ES-I3 (cell line): ENCODE measurements around the gene KLHL17.
"Not testable (repeated sequence)": the region's sequence is repeated elsewhere in the genome, so short reads cannot be mapped to it uniquely, and the experiment has no call there.

Experiments used
- H3K36me3 ChIP-seq: 2 replicates; pipeline ENCODE4 v1.6.1; 2013; ENCODE audit warnings: mild to moderate bottlenecking, low read length, control low read depth, moderate library complexity; ENCODE audit not compliant: insufficient read depth
- H3K4me1 ChIP-seq: 2 replicates; pipeline ENCODE4 v1.6.1; 2013; ENCODE audit warnings: mild to moderate bottlenecking, control low read depth, low read length; ENCODE audit not compliant: insufficient read depth
- H3K9ac ChIP-seq: 2 replicates; pipeline ENCODE4 v1.6.1; 2013; ENCODE audit warnings: low read depth, mild to moderate bottlenecking, low read length, moderate library complexity
- H3K9me3 ChIP-seq: 2 replicates; pipeline ENCODE4 v1.6.1; 2013; ENCODE audit warnings: mild to moderate bottlenecking, low read length, moderate library complexity; ENCODE audit not compliant: control insufficient read depth, insufficient read depth

Gene KLHL17

DNA sequence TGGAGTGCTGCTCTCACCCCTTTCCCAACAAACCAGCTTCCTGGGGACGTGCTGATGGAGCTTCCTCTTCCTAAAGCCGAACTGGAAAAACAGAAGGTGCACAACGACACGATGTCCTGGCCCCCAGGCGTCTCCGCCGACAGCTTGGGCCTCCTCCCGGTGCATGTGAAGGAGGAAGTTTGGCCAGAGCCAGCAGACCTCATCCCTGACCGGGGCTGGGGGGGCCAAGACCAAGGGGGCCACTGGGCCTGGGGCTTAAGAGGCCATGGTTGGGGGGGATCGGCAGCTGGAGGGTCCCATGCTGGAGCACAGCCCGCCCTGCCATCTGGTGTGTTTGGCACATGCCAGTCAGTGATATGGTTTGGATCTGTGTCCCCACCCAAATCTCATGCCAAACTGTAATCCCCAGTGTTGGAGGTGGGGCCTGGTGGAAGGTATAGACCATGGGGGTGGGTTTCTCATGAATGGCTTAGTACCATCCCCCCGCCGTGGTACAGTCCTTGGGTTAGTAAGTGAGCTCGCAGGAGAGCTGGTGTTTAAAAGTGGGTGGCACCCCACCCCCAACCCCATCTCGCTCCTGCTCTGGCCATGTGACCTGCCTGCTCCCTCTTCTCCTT is 33.1 kb downstream of the KLHL17 start:
- no peaks in the 10 kb centered on the region for H3K9me3 ChIP-seq
- peaks cover 6% of the 10 kb centered on the region; the same call in 1 of the 2 replicates for H3K4me1 ChIP-seq
- no peak overlapping the region for H3K9ac ChIP-seq
- no peaks in the 10 kb centered on the region for H3K36me3 ChIP-seq

DNA sequence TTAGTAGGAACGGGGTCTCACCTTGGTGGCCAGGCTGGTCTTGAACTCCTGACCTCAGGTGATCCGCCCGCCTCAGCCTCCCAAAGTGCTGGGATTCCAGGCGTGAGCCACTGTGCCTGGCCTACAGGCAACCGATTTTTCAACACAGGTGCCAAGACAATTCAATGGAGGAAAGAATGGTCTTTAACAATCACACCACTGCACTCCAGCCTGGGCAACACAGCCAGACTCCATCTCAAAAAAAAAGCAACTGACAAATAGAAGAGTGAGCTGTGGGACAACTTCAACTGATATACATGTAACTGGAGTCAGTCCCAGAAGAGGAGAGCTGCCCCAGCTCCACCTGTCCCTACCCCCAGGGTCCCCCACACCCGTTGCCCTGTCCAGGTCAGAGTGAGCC is 34.2 kb downstream of the KLHL17 start:
- H3K9me3 ChIP-seq, H3K4me1 ChIP-seq, H3K36me3 ChIP-seq, H3K9ac ChIP-seq: not testable (repeated sequence)

DNA sequence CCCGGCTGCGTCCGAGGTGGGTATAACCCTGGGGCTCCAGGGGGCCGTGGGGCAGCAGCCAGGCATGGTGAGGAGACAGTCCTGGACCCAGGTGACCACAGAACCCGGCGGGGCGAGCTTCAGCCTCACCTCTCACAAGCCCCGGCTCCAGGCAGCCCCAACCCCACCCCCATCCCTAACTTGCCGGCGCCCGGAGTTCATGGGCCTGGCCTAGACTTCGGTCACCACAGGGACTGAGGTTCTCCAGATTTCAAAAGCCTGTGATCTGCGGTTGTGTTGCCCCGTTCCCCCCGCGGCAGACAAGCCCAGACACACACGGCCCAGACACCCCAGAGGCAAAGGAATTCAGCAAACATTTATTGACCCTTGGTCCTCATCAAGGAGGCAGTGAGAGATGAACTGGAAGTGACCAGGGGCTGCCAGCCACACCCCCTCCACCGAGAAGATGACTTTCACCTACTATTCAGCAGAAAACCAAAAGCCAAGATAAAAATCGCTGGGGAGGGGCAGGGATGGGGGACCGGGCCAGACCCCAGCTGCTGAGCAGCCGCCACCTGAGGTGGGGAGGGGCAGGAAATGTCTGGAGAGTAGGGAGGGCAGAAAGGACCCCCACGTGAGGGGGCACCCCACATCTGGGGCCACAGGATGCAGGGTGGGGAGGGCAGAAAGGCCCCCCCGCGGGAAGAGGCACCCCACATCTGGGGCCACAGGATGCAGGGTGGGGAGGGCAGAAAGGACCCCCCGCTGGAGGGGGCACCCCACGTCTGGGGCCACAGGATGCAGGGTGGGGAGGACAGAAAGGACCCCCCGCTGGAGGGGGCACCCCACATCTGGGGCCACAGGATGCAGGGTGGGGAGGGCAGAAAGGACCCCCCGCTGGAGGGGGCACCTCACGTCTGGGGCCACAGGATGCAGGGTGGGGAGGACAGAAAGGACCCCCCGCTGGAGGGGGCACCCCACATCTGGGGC is 35.6 kb downstream of the KLHL17 start:
- no peaks in the 10 kb centered on the region for H3K36me3 ChIP-seq
- no peaks in the 10 kb centered on the region for H3K9me3 ChIP-seq
- no peak overlapping the region for H3K9ac ChIP-seq
- peaks cover 6% of the 10 kb centered on the region; the same call in 1 of the 2 replicates for H3K4me1 ChIP-seq

DNA sequence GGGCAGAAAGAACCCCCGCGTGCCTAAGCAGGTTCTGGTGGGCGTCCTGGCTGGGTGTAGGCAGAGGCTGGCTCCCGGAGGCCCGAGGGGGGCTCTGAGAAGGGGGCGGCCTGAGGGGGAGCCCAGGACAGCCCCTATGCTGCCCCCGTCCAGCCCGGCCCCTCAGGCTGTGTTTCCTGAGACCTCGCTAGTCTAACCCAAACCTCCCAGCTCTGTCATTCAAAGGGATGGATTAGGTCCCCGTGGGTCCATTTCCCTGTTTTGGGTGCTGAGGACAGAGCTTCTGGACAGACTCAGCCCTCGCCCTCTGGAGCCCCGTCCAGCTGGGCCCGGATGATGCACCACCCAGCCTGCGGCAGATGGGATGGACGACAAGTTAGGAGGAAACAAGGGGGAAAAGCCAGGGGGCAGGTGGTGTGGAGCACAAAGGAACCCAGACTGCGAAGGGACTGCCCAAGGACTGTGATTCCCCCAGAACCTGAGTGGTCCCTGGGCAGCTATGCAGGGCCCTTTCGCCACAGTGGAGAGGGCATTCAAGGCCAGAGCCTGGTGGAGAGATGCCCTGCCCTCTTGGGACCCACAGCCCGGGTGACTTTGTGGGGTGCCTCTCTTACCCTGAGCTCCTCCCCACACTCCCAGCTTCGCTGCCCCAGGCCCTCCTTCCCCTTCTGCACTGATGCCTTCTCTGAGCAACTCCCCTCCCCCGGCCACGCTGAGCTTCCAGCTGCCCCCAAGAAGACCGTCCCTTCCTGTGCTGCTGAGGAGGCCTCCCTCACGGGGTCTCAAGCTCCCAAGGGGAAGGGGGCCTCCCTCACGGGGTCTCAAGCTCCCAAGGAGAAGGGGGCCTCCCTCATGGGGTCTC is 36.7 kb downstream of the KLHL17 start:
- Histone ChIP-seq H3K9ac (no peak overlapping the region; the same call in 1 of the 2 replicates), H3K4me1 (peaks cover 6% of the 10 kb centered on the region; the same call in 1 of the 2 replicates), H3K9me3 (no peaks in the 10 kb centered on the region), H3K36me3 (no peaks in the 10 kb centered on the region)

DNA sequence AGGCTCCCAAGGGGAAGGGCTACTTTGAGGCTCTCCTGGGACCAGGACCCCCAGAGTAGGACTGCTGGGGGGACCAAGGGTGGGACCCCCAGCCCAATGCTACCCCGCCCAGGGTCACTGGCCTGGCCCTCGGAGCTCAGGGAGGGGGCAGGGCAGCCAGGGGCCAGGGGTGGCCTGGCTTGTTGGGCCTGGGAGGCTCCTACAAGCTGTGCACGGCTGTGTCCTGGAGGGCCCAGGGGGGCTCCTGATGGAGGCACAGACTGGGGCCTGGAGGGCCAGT is 37.3 kb downstream of the KLHL17 start:
- H3K4me1 ChIP-seq: peaks cover 6% of the 10 kb centered on the region; the same call in 1 of the 2 replicates
- peak overlapping the region; percentile 48; the same call in 1 of the 2 replicates for H3K9ac ChIP-seq
- no peaks in the 10 kb centered on the region for H3K36me3 ChIP-seq
- no peaks in the 10 kb centered on the region for H3K9me3 ChIP-seq

DNA sequence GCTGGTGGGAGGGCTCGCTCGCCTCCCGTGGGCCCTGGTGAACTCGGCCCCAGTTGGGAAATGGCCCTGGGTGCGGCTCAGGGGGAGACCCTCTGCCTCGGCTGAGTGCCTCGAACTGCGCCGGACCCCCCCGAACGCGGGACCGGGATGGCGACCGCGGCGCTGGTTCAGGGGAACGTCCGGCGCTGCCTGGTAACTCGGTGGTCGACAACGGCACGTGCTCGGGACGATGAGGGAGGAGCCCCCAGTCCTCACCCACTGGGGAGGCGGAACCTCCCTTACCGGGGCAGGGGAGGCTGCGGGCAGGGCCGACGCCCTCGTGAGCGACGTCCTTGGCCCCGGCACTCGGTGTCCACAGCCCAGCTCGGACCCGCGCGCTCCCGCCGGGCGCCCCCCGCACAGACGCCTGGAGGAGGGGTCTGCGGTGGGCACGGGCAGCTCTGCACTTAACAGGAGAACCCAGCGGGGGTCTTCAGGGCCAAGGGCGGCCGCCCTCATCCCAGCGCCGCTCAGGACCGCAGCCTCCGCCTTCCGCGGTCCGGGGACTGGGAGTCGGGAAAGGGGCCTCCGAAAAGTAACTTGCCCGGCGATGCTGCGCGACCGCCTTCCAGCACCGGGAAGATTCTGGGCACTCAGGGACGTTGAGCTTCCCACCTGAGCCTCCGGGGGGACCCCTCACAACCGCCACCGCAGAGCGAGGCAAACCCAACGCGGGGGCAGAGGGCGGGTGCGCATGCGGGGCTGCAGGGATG is 37.8 kb downstream of the KLHL17 start:
- Histone ChIP-seq H3K9ac (peak overlapping the region; percentile 48; the same call in 1 of the 2 replicates), H3K4me1 (peaks cover 6% of the 10 kb centered on the region; the same call in 1 of the 2 replicates), H3K36me3 (no peaks in the 10 kb centered on the region), H3K9me3 (no peaks in the 10 kb centered on the region)

DNA sequence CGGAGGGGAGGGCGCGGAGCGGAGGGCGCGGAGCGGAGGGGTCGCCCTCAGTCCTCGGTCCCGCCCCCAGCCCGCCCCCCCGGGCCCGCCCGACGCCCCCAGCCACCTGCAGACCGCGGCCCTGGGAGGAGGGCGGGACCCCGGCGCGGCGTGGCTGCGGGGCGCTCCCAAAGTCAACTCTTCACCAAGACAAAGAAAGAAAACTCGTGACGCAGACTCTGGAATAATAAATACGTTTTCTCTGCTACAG is 38.3 kb downstream of the KLHL17 start:
- Histone ChIP-seq H3K9ac (peak overlapping the region; percentile 52; the same call in 1 of the 2 replicates), H3K36me3 (no peaks in the 10 kb centered on the region), H3K4me1 (peaks cover 6% of the 10 kb centered on the region; the same call in 1 of the 2 replicates)

DNA sequence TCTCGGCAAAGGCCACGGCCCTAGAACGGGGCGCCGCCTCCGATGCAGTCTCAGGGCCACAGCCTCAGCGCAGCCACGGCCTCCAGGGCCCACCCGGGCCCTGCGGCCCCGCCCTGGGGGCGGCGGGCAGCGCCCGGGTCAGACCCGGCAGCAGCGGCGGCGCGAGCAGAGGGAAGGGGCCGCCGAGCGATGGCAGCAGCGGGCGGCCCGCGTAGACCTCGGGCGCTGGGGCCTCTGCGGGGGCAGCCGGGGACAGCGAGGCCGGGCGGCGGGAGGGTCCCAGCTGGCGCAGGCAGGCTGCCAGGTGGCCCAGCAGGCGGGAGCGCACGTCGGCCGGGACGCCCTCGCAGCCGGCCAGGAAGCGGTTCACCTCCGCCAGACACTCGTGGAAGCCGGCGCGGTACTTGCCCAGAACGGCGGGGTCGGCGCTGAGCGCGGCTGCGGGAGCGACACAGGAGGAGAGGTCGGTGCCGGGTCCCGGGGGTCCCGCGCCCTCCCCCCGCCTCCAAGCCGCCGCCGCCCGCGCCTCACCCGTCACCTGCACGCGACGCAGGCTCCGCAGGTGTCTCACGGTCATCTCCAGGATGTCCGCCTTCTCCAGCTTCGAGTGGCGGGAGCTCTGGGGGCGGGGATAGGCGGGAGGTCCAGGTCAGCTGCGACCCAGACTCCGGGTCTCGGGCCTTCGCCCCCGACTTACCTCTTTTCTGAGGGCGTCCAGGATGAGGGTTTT is 38.8 kb downstream of the KLHL17 start:
- Histone ChIP-seq H3K9me3 (no peaks in the 10 kb centered on the region), H3K36me3 (no peaks in the 10 kb centered on the region), H3K9ac (peak overlapping the region; percentile 52), H3K4me1 (peaks cover 7% of the 10 kb centered on the region; the same call in 1 of the 2 replicates)

More for the DNA sequence above, 38.3 kb downstream of the KLHL17 start:
- H3K9me3 ChIP-seq: no peaks in the 10 kb centered on the region

DNA sequence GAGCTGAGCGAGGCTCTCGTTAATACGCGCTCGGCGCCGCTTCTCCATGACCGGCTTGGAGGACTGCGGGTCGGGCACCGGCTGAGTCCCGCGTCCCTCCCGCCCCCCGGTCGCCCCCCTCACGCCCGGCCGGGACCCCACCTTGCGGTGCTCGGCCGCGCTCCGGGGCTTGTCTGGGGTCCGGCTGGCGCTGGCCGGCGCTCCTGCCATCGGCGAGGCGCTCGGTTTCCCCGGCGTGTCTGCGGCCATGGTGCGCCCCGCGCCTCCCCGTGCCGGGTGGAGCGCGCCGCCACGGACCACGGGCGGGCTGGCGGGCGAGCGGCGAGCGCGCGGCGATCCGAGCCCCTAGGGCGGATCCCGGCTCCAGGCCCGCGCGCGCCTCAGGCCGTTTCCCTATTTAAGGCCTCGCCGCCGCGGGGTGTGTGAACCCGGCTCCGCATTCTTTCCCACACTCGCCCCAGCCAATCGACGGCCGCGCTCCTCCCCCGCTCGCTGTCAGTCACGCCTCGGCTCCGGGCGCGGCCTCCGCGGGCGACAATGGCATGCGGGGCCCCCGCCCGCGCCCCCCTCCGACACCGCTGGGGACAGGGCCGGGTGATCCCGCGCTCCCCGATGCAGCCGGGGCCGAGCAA is 39.5 kb downstream of the KLHL17 start, which contains the start of gene HES4:
HES4 (minus strand) TSS at position 373 of the 632 bp plus-strand sequence; CDS start at position 249, 124 bp downstream.
- Histone ChIP-seq H3K4me1 (peaks cover 14% of the 10 kb centered on the region; the same call in 1 of the 2 replicates), H3K9me3 (no peaks in the 10 kb centered on the region), H3K36me3 (no peaks in the 10 kb centered on the region), H3K9ac (peak within 1 kb of the TSS; percentile 52)

DNA sequence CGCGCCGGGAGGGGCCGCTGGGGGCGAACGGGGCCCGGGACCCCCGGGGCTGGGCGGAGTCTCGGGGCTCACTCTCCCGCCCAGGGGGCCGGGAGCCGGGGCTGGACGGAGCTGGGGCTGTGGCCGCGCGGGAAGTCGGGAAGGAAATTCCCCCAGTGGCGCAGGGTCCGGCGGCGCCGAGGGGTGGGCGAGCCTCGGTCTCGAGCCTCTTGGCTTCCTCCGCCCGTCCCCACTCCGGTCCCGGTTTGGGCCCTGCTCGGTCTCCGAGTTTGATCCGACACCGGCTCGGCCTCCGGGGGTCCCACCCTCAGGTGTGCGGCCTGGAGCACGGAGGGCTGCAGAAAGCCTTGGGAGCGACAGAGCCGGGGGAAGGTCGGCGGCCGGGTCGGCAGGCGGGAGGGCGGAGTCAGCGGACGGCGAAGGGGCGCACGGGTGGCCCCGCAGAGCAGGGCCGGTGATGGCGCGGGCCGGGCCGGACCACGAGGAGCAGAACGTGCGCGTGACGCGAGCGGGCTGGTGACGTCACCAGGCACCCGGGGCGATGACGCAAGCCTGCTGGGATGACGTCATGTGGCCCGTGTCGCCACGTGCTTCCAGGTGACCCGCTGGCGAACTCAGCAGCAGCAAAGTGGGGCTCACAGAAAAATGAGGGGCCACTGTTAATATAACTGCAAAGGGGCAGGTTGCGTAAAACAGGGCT is 40.1 kb downstream of the KLHL17 start:
- peak overlapping the region; percentile 52 for H3K9ac ChIP-seq
- no peaks in the 10 kb centered on the region for H3K36me3 ChIP-seq
- no peaks in the 10 kb centered on the region for H3K9me3 ChIP-seq
- H3K4me1 ChIP-seq: peaks cover 20% of the 10 kb centered on the region

DNA sequence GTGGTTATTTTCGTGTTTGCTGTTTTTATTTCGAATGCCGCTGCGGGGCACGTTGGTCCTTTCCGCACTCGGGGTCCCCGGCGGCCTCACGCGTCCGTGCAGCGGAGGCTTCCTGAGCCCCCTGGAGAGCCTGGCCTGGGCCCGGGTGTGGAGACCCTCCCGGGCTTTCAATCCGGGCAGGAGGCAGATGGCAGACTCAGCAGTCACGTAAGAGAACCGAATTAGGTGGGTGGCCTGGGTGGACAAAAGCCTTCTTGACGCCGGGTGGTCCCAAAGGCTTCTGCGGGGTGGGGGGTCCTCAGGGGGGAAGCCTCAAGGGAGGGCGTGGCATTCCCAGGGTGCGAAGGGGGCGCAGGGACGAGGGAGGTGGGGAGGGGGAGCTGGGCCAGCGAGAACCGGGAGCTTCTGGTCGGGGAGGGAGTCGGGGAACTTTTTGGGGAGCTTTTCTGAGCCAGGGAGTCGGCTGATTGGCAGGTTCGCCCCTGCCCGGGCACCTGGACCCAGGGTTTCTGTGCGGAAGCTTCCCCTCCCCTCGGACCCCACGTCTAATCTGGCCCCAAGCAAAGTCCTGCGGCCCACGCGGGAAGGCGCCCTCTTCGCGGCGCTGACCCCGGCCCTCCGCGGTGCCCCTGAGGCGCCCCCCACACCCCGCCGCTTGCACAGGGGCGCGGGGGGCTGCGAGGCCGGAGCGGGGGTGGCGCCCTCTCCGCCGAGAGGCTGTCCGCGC is 40.8 kb downstream of the KLHL17 start:
- no peaks in the 10 kb centered on the region for H3K36me3 ChIP-seq
- peak overlapping the region; percentile 52; the same call in 1 of the 2 replicates for H3K9ac ChIP-seq
- peaks cover 27% of the 10 kb centered on the region for H3K4me1 ChIP-seq
- H3K9me3 ChIP-seq: no peaks in the 10 kb centered on the region
